Transverse colon (tissue), 4 donors: ENCODE measurements around the gene DNAH8. TPM values are rescaled to one million over a fixed set of nuclear protein-coding genes. Genes with fewer than 3 reads are reported as not detected.

Experiments used
- DNase-seq: peaks from one replicate; pipeline ENCODE4 v3.0.0-alpha.2; 2019
- H3K27ac ChIP-seq, 4 donors: fragments of 200-600 bp; sonication (generic); 2 replicates each; pipeline ENCODE4 v1.5.1; 2016 to 2018; ENCODE audit warnings: inconsistent platforms in 4 of 4
- H3K27me3 ChIP-seq: fragments of 200-600 bp; sonication (generic); 2 replicates; pipeline ENCODE4 v1.5.1; 2017; ENCODE audit warnings: inconsistent platforms
- H3K36me3 ChIP-seq, 4 donors: fragments of 200-600 bp; sonication (generic); 2 replicates each; pipeline ENCODE4 v1.5.1; 2017 to 2019; ENCODE audit warnings: inconsistent platforms in 4 of 4
- H3K4me1 ChIP-seq, 4 donors: fragments of 200-600 bp; sonication (generic); 2 replicates each; pipeline ENCODE4 v1.5.1; 2017 to 2020; ENCODE audit warnings: inconsistent platforms in 4 of 4
- H3K4me3 ChIP-seq, 4 donors: fragments of 200-600 bp; sonication (generic); 1 replicate in 1 of 4; 2 replicates in 3 of 4; pipeline versions ENCODE4 v1.5.1 to v1.6.1; 2017 to 2019; ENCODE audit warnings: inconsistent platforms in 4 of 4
- H3K9me3 ChIP-seq, 2 donors: fragments of 200-600 bp; sonication (generic); 2 replicates each; pipeline ENCODE4 v1.5.1; 2017 to 2019; ENCODE audit warnings: inconsistent platforms in 2 of 2
- CTCF ChIP-seq, 5 experiments: fragments of 200-600 bp in 3 of 5; fragments of 450-650 bp in 2 of 5; sonication (generic) in 3 of 5; IDR thresholded peaks; 1 replicate in 2 of 5; 2 replicates in 3 of 5; pipeline ENCODE4 v1.5.1; 2016 to 2017; ENCODE audit warnings: antibody characterized with exemption in 5 of 5, inconsistent platforms in 3 of 5, mild to moderate bottlenecking in 2 of 5, moderate library complexity in 1 of 5
- EP300 ChIP-seq: sonication (generic); formaldehyde crosslinking; IDR thresholded peaks from one replicate; pipeline ENCODE4 v1.6.1; 2017; ENCODE audit warnings: antibody characterized with exemption, low read depth
- POLR2A ChIP-seq: fragments of 450-650 bp; IDR thresholded peaks from one replicate; pipeline ENCODE4 v1.6.1; 2016; ENCODE audit warnings: antibody characterized with exemption, mild to moderate bottlenecking, moderate library complexity
- POLR2AphosphoS5 ChIP-seq, 3 donors: sonication (generic); formaldehyde crosslinking; IDR thresholded peaks; one replicate each; pipeline ENCODE4 v1.6.1; 2016; ENCODE audit warnings: antibody characterized with exemption in 3 of 3
- WGBS, 2 donors: methylation state at CpG; one replicate each; pipeline ENCODE4 v1.1.5; 2018; ENCODE audit warnings: low coverage in 1 of 2; 5-methylcytosine and 5-hydroxymethylcytosine counted together
- in situ Hi-C, 4 donors: fragments of 200-750 bp; cut with MboI; loops; one replicate each; pipeline versions ENCODE4 v1.15.0 to v1.15.1; 2017; ENCODE audit warnings: low sequenced_read_pairs in 3 of 4, low pct_ligation_motif_present in 1 of 4, low pct_unique_long_range_greater_than_20kb in 1 of 4
- intact Hi-C: fragments of 100-400 bp; cut with DNase I; formaldehyde crosslinking; loops from one replicate; pipeline ENCODE4 v1.15.1; 2023; ENCODE audit warnings: low total_unique reads
- total RNA-seq, 4 donors: library from RNA; depleted of rRNA; stranded (reverse); fragments of >200 nt; gene quantifications; one replicate each; pipeline ENCODE4 v1.1.0, GENCODE V29; 2016

DNAH8 gene
- total RNA-seq, 4 donors from 2014 or later: 0.16 TPM; not detected in 3

GRCh38 chr6:39020136-39020535 lies 305.0 kb downstream of the DNAH8 start:
- H3K27ac ChIP-seq: no peak overlapping the region
- H3K4me1 ChIP-seq: no peaks in the 10 kb centered on the region
- TF ChIP-seq CTCF (IDR thresholded peaks at IDR 0.05) (no peak), POLR2A (no peak), EP300 (no peak), POLR2AphosphoS5 (IDR thresholded peaks at IDR 0.05) (no peak)
- DNase-seq: no peak
- no peak overlapping the region for H3K4me3 ChIP-seq
- H3K36me3 ChIP-seq: no peaks in the 10 kb centered on the region
- no peaks in the 10 kb centered on the region for H3K27me3 ChIP-seq
- intact Hi-C loops (no loop called here), in situ Hi-C loops (no loop called here)
- WGBS, 2 donors: 46 to 52% methylated on average over 2 of the region's 2 CpGs
- H3K9me3 ChIP-seq: no peaks in the 10 kb centered on the region

GRCh38 chr6:39021041-39021440 lies 305.9 kb downstream of the DNAH8 start:
- TF ChIP-seq CTCF (IDR thresholded peaks at IDR 0.05): no peak
- no peak for TF ChIP-seq EP300
- TF ChIP-seq POLR2A: no peak
- no peak for TF ChIP-seq POLR2AphosphoS5 (IDR thresholded peaks at IDR 0.05)
- no peaks in the 10 kb centered on the region for H3K27me3 ChIP-seq
- intact Hi-C loops (no loop called here), in situ Hi-C loops (no loop called here)
- no peaks in the 10 kb centered on the region for H3K4me1 ChIP-seq
- H3K4me3 ChIP-seq: no peak overlapping the region
- no peaks in the 10 kb centered on the region for H3K9me3 ChIP-seq
- no peak for DNase-seq
- no peaks in the 10 kb centered on the region for H3K36me3 ChIP-seq
- no peak overlapping the region for H3K27ac ChIP-seq
- 91 to 100% methylated on average over 1 to 2 of the region's 2 CpGs for WGBS, 2 donors

- in situ Hi-C loops: no loop called here
- WGBS, 2 donors: 76 to 83% methylated on average over 1 of the region's 1 CpG
These were observed 306.7 kb downstream of the DNAH8 start for GRCh38 chr6:39021779-39022178.

GRCh38 chr6:39026175-39026574 lies 311.1 kb downstream of the DNAH8 start:
- no peaks in the 10 kb centered on the region for H3K4me1 ChIP-seq
- H3K27me3 ChIP-seq: peaks cover 14% of the 10 kb centered on the region
- in situ Hi-C loops: no loop called here
- H3K27ac ChIP-seq: no peak overlapping the region
- no peaks in the 10 kb centered on the region for H3K9me3 ChIP-seq
- 56 to 89% methylated on average over 1 to 3 of the region's 3 CpGs for WGBS, 2 donors
- intact Hi-C loops: no loop called here
- TF ChIP-seq POLR2A (no peak), CTCF (IDR thresholded peaks at IDR 0.05) (no peak)
- DNase-seq: no peak
- no peaks in the 10 kb centered on the region for H3K36me3 ChIP-seq
- no peak overlapping the region for H3K4me3 ChIP-seq

More at GRCh38 chr6:39021779-39022178, 306.7 kb downstream of the DNAH8 start:
- peaks cover 4% of the 10 kb centered on the region for H3K27me3 ChIP-seq
- H3K36me3 ChIP-seq: no peaks in the 10 kb centered on the region
- no peaks in the 10 kb centered on the region for H3K4me1 ChIP-seq
- H3K4me3 ChIP-seq: no peak overlapping the region
- no peak for TF ChIP-seq EP300
- TF ChIP-seq POLR2AphosphoS5 (IDR thresholded peaks at IDR 0.05): no peak
- TF ChIP-seq POLR2A: no peak
- TF ChIP-seq CTCF (IDR thresholded peaks at IDR 0.05): no peak
- intact Hi-C loops: no loop called here
- no peak overlapping the region for H3K27ac ChIP-seq
- DNase-seq: no peak
- no peaks in the 10 kb centered on the region for H3K9me3 ChIP-seq
